GM19043 (cell line): ENCODE results near the gene DLL1.

ENCODE experiments used
- ATAC-seq: cut with Tn5 transposase; IDR thresholded peaks from one replicate; pipeline ENCODE4 v1.9.1; 2021; ENCODE audit warnings: low read depth; ENCODE audit not compliant: unreplicated experiment

The DLL1 gene

DNA sequence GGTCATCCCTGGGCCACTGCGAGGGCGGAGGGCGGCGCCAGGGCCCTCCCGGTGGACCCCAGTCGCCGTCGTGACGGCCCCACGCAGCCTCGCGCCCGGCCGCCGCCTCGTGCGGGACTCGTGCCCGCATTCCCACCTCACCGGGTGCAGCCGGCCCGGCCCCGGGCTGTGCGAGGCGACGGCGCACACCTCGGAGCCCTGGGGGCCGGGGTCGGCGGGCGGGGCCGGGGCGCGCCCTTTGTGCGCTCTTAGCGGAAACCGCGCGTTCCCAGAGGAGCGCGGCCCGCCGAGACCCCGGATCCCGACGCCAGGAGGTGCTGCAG is 5.5 kb upstream of the DLL1 start:
- no peak for ATAC-seq

DNA sequence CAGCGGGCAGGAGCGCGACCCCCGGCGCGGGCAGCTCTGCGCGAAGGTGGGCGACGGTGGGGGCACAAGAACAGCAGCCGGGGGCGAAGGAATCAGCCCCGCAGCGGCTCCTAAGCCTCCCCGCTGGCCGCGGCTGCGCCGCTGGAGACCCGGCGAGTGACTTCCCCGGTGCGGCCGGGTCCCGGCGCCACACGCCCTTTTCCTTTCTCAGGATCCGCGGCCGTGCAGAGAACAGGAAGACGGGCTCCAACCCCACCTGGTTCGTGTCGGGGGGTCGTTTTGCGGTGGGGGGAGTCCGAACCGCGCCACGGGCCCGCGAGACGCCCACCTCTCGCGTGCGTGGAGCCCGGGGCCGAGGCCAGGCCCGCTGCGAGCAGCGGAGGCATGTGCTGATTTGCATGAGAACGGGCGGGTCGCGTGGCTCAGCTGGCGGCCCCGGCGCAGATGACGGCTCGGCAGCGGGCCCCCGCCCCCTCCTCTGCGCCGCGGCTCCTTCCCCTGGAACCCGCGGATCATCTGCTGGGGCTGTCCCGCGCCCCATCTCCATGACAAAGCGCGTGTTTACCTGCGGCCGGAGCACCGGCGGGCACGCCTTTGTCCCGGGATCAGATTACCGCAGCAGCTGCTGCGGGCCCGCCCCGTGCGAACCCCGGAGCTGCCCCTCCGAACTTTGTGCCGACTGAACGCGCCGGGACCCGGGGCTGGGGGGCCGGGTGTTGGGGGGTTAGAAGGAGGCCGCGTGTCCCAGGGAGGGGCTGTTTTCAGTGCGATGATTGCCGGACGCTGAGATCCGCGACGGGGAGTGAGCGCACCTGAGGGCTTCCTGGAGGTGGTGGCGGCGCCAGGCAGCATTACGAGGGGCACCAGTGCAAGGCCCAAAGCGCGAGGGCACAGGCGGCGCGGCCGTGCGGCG is 4.9 kb upstream of the DLL1 start:
- no peak for ATAC-seq

DNA sequence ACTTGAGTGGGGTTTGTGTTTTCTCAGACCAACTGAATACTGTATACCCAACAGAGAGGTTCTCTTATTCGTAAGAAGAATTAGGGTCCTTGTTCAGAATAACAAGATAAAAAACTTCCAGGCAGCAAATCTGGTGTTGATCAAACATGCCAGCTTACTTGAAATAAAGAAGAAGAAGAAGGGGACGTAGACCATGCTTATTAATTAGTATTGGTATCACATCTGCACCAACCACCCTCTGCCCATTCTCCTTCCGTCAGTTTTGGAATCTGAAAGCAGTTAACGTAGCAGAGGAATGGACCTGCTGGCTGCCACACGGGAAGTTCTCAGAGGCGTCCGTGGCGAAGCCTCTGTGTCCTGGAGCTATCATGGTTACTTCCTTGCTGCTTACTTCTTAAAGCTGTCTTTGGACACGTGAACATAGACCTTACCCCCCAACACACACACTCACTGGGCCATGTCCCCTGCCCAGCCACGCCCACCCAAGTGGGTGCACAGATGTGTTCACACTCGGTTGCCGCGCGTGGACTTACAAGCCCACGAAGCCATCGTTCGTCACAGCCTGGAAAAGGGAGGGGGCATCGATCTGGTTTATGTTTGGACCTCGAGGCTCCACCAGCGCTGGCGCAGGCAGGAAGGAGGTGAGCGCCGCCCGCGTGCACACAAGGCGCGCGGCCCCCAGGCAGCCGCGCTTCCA is 4.1 kb upstream of the DLL1 start:
- ATAC-seq = no peak

DNA sequence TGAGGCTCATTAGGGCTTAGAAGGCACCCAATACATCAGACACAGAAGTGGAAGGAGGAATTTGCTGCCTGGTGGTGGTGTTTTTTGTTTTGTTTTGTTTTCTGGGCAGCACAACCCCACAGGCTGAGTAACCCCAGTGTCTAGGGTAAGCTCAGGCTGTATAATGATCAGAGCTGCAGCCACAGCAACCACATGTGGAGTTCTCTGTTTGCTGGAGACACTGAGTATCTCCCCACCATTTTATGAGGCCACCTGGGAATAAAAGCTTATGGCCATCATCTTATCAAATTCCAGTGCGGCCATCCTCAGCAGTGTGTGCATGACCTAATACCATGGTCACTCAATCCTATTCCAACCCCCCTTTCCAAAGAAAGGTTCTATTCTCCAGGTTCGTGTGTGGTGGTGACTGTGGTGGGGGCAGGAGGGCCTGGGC is 3.4 kb upstream of the DLL1 start:
- no peak for ATAC-seq

DNA sequence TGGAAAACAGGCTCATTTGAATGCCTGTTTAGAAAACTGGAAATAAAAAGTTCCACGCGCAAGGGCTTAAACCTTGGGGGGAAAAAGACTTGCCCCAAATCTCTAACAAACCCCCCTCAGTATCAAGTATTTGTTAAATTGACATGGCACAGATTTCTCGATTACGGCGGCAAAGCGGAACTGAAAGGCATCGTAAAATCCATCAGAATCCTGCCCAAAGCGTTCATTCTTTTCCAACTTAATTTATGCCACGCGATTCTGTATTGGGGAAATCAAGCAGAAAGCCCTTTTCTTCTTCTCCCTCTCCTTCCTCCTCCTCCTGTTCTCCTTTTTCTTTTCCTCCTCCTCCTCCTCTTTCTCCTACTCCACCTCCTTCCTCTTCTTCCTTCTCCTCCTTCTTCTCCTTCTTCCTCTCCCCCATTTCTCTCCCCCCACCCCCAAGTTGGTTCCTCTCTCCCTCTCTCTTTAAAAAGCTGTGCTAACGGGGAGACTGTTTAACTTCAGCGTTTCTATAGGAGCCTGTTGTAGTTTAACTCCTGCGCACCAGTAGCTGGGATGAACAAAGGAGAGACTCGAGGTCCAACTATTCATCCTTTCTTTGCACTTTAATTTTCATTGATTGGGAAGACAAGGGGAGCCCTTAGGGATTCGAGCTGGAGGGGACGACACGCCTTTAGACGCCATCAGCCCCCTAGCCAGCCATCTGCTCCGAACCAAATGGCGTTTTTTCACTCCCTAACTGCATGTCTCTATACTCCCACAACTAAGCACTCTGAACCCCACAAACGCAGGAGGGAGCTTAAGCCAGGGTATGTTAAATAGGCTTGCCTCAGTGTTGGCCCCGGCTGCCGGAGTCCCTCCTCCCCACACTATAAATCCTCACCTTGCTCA is 2.7 kb upstream of the DLL1 start:
- no peak for ATAC-seq

DNA sequence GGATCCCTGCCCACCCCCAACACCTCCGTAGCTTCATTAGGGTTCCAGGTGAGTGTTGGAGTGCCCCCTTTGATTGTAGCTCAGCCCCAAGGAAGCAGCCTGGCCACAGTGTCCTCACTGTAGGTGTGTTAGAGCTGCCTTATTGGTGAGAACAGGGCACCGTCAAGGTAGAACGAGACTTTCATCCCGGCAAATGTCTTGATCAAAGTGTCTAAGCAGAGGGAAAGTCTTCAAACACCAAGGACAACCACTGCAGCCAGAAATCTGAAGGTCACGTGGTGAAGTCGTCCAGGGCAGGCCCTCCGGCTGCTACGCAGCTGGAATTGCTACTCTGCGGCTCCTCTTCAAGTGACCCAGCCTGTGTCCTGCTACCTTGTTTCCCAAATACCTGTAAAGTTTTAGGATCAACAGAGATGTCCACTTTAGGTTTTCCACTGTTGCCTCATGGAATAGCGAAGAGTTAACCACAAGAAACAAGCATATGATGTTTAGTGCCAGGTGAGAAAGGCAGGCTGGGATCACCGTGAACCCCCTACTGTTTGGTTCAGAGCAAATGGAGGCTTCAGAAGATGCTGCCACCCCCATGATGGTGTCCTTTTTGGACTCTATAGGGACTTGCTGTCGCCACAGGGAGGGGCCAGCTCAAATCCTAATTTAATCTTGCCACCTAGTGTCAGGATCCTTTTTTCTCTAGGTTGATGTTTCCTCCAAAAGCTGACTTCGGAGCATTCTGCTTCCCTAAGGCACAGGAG is 1.7 kb upstream of the DLL1 start:
- ATAC-seq = no peak

DNA sequence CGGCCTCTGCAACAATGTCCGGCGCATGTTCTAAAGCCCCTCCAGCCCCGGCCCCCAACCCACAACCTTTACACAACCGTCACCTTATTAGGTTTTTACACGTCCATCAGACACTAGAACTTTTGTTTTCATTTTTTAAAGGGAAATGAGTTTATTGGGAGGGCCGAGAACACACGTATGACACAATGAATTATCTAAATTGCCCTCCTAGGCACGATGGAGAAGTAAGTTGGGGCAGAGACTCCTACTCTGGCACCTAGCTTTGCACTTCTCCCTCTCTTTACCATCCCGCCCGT is 1.2 kb upstream of the DLL1 start:
- no peak for ATAC-seq

DNA sequence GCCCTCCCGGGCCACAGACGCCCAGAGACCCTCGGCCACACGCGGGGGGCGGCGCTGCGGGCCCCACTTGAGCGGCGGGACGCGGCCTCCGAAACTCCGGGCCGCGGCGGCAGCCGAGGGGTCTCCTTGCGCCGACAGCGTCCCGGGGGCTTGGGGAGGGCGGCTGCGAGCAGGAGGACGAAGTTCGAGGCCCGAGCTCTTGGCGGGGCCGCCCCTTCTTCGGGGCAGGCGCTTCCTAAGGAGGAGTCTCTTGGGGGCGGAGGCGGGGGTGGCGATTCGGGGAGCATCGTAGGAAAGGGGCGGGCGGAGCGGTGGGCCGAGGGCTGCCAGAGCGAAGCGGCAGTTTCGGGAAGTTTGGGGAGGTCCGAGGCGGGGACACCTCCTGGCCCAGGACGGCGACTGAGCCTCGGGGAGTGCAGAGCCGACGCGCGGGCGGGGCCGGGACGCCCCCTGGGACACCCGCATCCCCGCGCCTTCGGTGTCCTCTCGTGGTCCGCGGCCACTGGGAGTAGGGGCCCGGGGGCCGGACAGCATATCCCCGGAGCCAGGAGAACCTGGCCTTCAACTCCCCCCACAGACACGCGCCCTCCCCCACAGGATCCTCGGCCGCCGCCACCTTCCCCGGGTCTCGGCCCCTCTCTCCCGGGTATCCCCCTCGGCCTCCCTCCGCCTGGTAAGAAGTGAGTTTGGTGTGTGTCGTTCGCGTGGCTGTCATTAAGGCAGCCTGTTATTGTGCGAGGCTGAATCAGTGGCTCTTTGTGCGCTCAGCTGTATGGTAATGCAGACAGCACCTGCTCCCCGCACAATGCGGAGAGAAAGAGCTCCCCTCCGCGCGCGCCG is 613 bp upstream of the DLL1 start:
- no peak for ATAC-seq

DNA sequence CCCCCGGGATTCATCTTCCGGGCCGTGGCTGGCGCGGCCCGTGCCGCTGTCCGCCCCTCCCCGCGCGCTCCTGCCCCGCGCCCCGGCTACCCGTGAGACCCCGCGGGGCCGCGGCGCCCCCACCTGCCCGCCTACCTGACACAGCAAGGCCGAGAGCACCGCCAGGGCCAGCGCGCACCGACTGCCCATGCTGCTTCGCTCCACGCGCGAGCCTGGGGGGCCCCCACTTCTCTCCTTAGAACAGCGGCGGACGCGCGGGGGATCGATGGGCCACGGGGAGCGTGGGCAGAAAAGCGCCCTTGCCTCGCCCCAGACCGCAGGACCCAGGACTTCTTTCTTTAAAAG is 955 bp downstream of the DLL1 start:
- no peak for ATAC-seq

DNA sequence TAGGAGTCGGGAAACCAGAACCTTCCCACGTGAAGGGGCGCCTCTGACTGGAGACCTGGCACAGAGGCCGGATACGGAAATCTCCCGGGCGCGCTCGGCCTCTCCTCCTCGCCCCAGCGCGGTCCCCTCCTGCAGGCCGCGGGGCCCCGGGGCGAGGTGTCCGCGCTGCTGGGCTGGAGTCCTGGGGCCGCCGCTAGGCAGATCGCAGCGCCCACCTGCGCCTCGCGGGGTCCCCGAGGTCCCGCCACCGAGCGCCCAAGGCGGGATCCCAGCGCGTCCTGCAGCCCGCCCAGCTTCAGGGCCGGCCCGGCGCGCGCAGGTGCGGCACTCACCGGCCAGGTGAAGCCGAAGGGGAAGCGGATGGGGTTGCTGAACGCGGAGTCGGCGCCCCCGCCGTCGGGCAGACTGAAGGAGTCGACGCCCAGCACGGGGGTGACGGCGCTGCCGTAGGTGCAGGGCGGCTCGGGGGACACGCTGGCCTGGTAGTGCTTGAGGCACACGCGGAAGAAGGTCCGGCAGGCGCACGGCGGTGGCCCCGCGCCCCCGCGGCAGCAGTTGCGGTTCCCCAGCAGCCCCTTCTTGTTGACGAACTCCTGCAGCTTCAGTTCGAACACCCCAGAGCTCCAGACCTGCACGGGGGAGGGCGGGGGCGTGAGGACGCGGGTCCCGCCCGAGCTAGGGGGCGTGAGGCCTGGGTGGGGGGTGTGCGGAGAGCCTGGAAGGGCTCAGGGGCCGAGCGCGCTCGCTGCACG is 1.5 kb downstream of the DLL1 start:
- no peak for ATAC-seq

DNA sequence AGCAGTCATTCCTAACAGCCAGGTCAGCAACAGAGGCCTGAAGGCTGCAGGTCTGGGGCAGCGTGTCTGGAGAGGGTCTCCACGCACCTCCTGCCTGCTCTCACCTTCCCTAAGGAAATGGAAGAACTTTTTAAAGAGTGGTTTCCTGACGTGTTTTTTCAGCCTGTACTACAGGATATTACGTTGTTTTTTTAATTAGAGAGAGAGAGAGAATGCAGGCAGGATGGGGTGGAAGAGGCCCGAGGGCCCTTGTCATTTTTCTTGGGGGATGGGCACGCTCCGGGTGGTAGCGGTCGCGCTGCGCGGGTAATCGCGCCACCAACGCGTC is 2.1 kb downstream of the DLL1 start:
- no peak for ATAC-seq

DNA sequence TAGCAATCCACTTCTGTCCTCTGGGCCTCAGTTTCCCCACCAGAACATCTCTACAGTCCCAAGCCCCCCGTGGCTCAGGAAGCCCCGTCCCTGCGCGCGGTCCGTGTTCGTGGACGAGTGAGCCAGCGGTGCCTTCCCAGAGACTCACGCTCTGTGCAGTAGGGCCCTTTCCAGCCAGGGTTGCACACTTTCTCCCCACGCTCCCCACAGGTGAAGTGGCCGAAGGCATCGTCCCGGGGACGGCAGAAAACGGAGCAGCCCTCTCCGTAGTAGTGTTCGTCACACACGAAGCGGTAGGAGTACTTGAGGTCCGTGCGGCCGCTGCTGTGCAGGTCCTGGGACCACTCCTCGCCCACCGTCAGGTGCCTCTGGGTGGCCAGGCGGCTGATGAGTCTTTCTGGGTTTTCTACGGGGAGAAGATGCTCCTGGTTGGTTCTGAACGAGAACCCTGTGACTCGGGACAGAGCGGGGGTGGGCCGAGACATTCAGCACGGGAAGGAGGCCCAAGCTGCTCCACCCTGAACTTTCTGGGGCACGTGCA is 2.7 kb downstream of the DLL1 start:
- ATAC-seq = no peak

DNA sequence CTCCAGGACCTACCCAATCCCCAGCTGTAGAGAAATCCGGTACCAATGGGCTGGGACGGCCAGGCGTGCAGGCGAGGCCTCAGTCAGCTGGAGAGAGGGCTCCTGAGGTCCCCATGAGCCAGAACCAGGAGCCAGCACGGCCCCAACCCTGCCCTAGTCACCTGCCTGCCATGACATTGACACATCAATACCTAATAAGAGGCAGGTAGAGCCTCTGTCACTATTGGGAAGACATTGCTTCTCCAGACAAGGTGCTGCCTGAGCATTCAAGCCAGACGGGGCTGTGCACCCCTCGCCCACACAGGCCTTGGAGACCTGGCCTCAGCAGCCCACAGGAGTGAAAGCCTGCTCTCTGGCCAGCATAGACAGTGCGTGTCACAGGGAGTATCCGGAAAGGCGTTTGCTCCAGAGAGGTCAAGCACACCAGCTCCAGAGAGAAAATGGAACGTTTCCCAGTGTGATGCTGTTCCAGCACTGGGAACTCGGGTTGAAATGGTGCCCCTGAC is 3.5 kb downstream of the DLL1 start:
- no peak for ATAC-seq

DNA sequence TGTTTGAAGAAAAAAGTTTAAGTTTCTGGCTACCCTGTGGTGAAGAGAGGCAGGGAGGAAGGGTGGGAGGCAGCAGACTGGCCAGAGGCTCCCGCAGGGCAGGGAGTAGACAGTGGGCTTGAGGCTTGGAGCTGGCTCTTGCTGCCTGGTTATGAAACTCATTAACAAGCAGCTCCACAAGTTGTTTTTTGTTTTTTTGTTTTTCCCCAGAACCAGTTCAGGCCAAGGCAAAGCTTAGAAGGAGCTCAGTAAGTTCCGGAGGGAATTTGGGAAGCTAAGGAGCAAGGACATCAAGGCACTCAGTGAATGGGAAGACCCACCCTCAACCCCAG is 4.0 kb downstream of the DLL1 start:
- ATAC-seq = no peak

DNA sequence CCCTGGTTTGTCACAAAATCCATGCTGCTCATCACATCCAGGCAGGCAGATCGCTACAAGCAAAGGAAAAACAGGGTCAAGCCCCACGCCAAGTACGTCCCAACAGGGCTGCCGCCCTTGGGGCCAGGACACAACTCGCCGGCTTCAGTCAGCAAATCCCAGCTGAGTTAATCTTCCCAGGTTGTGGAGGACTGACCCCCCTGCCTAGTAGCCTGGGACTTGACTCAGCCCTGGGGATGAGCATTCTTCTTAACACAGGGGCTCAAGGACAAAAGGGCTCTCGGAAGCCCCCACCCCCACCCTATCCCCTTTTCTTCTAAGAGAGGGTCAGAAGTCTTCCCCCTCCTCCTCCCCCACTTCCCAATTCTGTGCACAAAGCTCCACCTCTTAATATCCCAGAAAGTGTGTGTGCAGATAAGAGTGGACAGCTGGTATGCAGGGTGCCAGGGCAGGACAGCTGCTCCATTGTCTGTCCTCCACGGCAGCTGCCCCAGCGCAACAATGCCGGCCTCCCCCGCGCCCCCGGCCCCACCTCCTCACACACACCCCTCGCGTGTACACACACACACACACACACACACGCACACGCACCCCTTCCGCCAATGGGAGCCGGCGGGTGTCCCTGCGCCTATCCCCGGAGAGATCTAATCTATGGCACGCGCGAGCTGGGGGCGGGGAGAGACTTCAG is 4.5 kb downstream of the DLL1 start:
- ATAC-seq = no peak

DNA sequence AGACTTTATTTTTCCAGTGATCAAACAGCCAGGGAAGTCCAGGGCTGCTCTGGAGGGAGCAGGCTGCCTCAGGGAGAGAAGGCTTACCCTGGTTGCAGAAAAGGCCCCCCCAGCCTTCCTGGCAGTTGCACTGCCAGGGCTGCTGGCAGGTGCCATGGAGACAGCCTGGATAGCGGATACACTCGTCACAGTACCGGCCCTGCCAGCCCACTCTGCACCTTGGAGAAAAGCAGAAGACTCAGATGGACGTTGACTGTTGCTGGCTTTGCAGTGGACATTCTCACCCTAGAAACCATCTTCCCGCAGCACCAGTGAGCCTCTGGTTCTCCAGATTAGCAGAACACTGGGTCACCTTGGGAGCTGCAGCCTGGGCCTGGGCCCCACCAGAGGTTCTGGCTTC is 5.4 kb downstream of the DLL1 start:
- no peak for ATAC-seq

DNA sequence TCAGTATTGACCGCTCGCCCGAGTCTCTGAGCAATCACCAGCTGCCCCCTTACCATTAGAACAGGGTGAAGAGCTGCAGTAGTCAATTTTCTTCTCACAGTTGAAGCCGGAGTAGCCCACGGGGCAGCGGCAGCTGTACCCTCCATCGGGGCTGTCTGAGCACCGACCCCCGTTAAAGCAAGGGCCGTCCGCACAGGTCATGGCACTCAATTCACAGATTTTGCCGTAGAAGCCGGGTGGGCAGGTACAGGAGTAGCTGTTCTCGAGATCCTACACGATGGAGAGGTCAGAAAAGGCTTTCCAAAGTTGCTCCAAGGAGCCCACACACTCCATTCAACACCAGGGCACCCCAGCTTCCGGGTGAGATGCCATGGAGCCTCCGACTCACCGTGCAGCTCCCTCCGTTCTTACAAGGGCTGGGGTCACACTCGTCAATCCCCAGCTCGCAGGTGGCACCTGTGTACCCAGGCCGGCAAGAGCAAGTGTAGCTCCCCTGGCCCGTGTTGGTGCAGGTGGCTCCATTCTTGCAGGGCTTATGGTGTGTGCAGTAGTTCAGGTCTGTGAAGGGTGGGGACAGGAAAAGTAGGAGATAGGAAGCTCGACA is 5.9 kb downstream of the DLL1 start:
- no peak for ATAC-seq

DNA sequence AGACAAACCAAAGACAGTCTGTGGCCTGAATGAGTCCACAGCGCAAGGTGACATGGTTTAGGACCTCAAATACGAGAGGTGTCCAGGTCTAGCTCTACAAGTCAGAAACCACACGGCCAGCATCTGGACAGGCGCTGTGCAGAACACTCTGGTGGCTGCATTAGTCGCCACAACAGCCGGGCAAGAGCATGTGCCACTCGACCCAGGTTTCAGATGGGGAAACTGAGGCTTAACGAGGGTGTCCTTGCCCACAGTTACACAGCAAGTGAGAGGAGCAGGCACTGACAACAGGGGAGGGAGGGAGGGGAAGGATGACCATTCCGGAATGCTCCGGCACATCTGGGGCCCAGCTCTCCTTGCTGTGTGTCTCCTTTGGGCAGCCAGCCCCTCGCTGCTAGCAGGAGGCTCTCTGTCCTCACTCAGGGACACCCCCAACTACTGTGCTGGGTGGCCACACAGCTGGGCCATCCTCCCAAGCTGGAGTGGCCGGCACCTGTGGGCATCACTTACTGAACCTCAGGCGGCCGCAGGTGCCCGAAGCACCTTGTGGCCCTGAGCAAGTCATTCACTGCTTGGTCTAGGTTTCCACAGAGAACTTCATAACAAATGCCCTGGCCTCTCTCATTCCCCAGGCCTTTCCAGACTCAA is 6.6 kb downstream of the DLL1 start:
- no peak for ATAC-seq
